GM12878 (cell line): Measurements from ENCODE around the gene RPS6KA2. TPM values are rescaled to one million over a fixed set of nuclear protein-coding genes. Genes with fewer than 3 reads are reported as not detected.

ENCODE experiments used
- ATAC-seq: fragments of 200-7000 bp; cut with Tn5 transposase; 3 replicates; pipeline ENCODE4 v1.9.1; 2020; ENCODE audit warnings: mild to moderate bottlenecking, moderate library complexity
- BruUV-seq: library from RNA; stranded (reverse); fragments of 400-500 nt; replicated peaks from 2 replicates; lab custom pipeline; 2021; lab: Mats Ljungman, UMichigan
- CTCF ChIA-PET: fragments of 300-600 bp; sonication (Branson Sonifier 250); formaldehyde crosslinking; extraction: SDS; loops from one replicate; lab custom pipeline; 2021; ENCODE audit warnings: inconsistent platforms; lab: Yijun Ruan, JAX
- POLR2A ChIA-PET: fragments of 350-600 bp; formaldehyde crosslinking; extraction: SDS; loops from one replicate; lab custom pipeline; 2021; ENCODE audit warnings: inconsistent platforms; lab: Charles Lee
- RAD21 ChIA-PET: fragments of 300-600 bp; sonication (Branson Sonifier 250); formaldehyde crosslinking; loops from one replicate; lab custom pipeline; 2023; ENCODE audit warnings: antibody characterized with exemption; ENCODE audit not compliant: unreplicated experiment; lab: Charles Lee
- SMC1A ChIA-PET: fragments of 300-600 bp; sonication (Branson Sonifier 250); formaldehyde crosslinking; loops from one replicate; lab custom pipeline; 2023; ENCODE audit not compliant: unreplicated experiment, uncharacterized antibody; lab: Charles Lee
- DNase-seq: peaks from one replicate; pipeline ENCODE4 v3.0.0-alpha.2; 2011; ENCODE audit warnings: low read depth, low spot score
- FAIRE-seq: peaks from 3 replicates; lab custom pipeline; 2011; peaks lifted over from hg19 to GRCh38; lab: Jason Lieb, UNC
- H2AFZ ChIP-seq: 2 replicates; pipeline ENCODE4 v1.6.0; 2011; ENCODE audit warnings: low read depth, low read length, control low read depth; ENCODE audit not compliant: control insufficient read depth
- H3K27ac ChIP-seq: 2 replicates; pipeline ENCODE4 v1.5.1; 2011; ENCODE audit warnings: control low read depth; ENCODE audit not compliant: control insufficient read depth, insufficient read depth
- H3K27me3 ChIP-seq, 2 experiments: replicated peaks in 1 of 2; 2 replicates each; pipeline versions ENCODE4 v1.6.0 to v1.6.1; 2011; ENCODE audit warnings: low read length in 1 of 2; ENCODE audit not compliant: control insufficient read depth in 2 of 2, insufficient read depth in 2 of 2
- H3K36me3 ChIP-seq, 2 experiments: 2 replicates each; pipeline ENCODE4 v1.5.1; 2011; ENCODE audit warnings: low read length in 1 of 2; ENCODE audit not compliant: control insufficient read depth in 2 of 2, insufficient read depth in 2 of 2
- H3K4me1 ChIP-seq: 2 replicates; pipeline ENCODE4 v1.6.1; 2011; ENCODE audit warnings: mild to moderate bottlenecking, low read length, moderate library complexity, mixed read lengths; ENCODE audit not compliant: control insufficient read depth, insufficient read depth
- H3K4me2 ChIP-seq: 2 replicates; pipeline ENCODE4 v1.6.0; 2011; ENCODE audit warnings: control low read depth; ENCODE audit not compliant: control insufficient read depth, insufficient read depth
- H3K4me3 ChIP-seq: fragments of 200-600 bp; sonication (generic); 2 replicates; pipeline ENCODE4 v1.5.1; 2016
- H3K79me2 ChIP-seq: 2 replicates; pipeline ENCODE4 v1.6.0; 2011; ENCODE audit warnings: low read length; ENCODE audit not compliant: control insufficient read depth, insufficient read depth
- H3K9ac ChIP-seq: 2 replicates; pipeline ENCODE4 v1.8.0; 2011; ENCODE audit warnings: low read length, control low read depth, mixed read lengths; ENCODE audit not compliant: control insufficient read depth, insufficient read depth
- H3K9me3 ChIP-seq: replicated peaks from 3 replicates; pipeline ENCODE4 v1.5.1; 2011; ENCODE audit warnings: mild to moderate bottlenecking, low read length; ENCODE audit not compliant: control insufficient read depth, insufficient read depth
- H4K20me1 ChIP-seq: 2 replicates; pipeline ENCODE4 v1.6.0; 2011; ENCODE audit not compliant: control insufficient read depth, insufficient read depth
- EZH2 ChIP-seq: IDR thresholded peaks from 2 replicates; pipeline ENCODE4 v1.6.1; 2012; ENCODE audit warnings: low read depth, mild to moderate bottlenecking, control low read depth, inconsistent platforms, low read length, borderline replicate concordance; ENCODE audit not compliant: control insufficient read depth
- KDM1A ChIP-seq: fragments of 200-600 bp; sonication (generic); IDR thresholded peaks from 2 replicates; pipeline ENCODE4 v1.6.1; 2016; ENCODE audit warnings: borderline replicate concordance
- SUZ12 ChIP-seq: fragments of 200-600 bp; sonication (generic); IDR thresholded peaks from one replicate; pipeline ENCODE4 v1.6.1; 2018; ENCODE audit warnings: antibody characterized with exemption, mild to moderate bottlenecking; ENCODE audit not compliant: unreplicated experiment
- WRNIP1 ChIP-seq: IDR thresholded peaks from 2 replicates; pipeline ENCODE4 v1.6.1; 2011; ENCODE audit warnings: low read depth, low read length, improper control_type of control experiment, borderline replicate concordance
- YBX1 ChIP-seq: fragments of 450-650 bp; IDR thresholded peaks from 2 replicates; pipeline ENCODE4 v1.6.1; 2016; ENCODE audit warnings: antibody characterized with exemption
- WGBS: methylation state at CpG from one replicate; pipeline ENCODE4 v1.1.6; 2016; ENCODE audit warnings: low lambda C conversion rate; ENCODE audit not compliant: insufficient replicate concordance, insufficient coverage; ENCODE audit errors: missing lambda C conversion rate; 5-methylcytosine and 5-hydroxymethylcytosine counted together
- in situ Hi-C: fragments of 300-500 bp; cut with MboI; formaldehyde crosslinking; loops from 9 replicates; pipeline ENCODE4 v1.14.3; 2018; ENCODE audit warnings: mixed read lengths
- intact Hi-C: fragments of 100-400 bp; cut with micrococcal nuclease; formaldehyde crosslinking; loops from one replicate; pipeline ENCODE4 v1.14.2; 2022; ENCODE audit not compliant: unreplicated experiment
- polyA plus RNA-seq, 11 experiments: library from polyadenylated mRNA; depleted of rRNA in 4 of 11; unstranded in 6 of 11; stranded (reverse) in 5 of 11; fragments of >200 nt; fragmentation: Nextera tagmentation in 4 of 11; fragmentation: Illumina TruSeq in 1 of 11; extraction: Ambion mirVana in 4 of 11; extraction: Trizol in 1 of 11; gene quantifications; 1 replicate in 1 of 11; 2 replicates in 10 of 11; pipeline versions ENCODE4 v1.2.1 to v1.2.3, GENCODE V29; 2011 to 2016; ENCODE audit warnings: inconsistent platforms in 2 of 11, missing spikeins in 2 of 11, low read depth in 1 of 11
- total RNA-seq, 4 experiments: library from RNA; depleted of rRNA in 3 of 4; stranded (reverse); fragments of >200 nt in 3 of 4; fragmentation: Illumina TruSeq in 1 of 4; extraction: Trizol in 1 of 4; gene quantifications; 2 replicates each; pipeline versions ENCODE4 v1.2.1 to v1.2.3, GENCODE V29; 2013 to 2021
- TF ChIP-seq, protein P1 (sequence below): fragments of 450-650 bp; formaldehyde crosslinking; IDR thresholded peaks from 2 replicates; pipeline ENCODE4 v1.4.0; 2020; ENCODE audit warnings: mild to moderate bottlenecking, moderate library complexity
- TF ChIP-seq, protein P2 (sequence below): IDR thresholded peaks from 2 replicates; pipeline ENCODE4 v1.6.1; 2012; ENCODE audit warnings: low read depth, low read length, improper control_type of control experiment
- TF ChIP-seq, protein P3 (sequence below): fragments of 450-650 bp; IDR thresholded peaks from 2 replicates; pipeline ENCODE4 v1.6.1; 2016; ENCODE audit warnings: mild to moderate bottlenecking

RPS6KA2 gene
- total and polyA plus RNA-seq, 10 of the 15 experiments (the other 5 are each of a cell fraction or from before 2014, with no cell fraction given), result 0.02 to 1.0 (median 0.22) TPM; not detected in 1

DNA sequence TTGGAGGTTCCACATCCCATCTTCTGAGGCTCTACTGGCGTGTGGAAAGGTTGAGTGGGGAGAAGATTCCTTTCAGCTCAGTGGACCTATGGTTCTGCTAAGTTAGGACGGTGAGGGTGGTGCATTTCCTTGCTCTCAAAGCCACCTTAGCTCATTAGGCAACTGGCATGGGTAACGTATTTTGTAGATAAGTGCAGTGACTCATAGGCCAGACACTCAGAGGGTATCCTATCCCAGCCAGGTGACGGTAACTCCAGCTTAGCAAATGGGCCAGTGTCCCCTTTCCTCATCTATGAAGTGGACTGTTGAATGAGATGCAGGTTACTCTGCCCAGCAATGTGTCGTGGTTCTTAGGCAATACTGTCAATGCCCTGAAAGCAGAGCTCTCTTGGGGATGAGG is 3.7 kb downstream of the RPS6KA2 start:
- no peak for FAIRE-seq
- intact Hi-C loops, result no loop called here

DNA sequence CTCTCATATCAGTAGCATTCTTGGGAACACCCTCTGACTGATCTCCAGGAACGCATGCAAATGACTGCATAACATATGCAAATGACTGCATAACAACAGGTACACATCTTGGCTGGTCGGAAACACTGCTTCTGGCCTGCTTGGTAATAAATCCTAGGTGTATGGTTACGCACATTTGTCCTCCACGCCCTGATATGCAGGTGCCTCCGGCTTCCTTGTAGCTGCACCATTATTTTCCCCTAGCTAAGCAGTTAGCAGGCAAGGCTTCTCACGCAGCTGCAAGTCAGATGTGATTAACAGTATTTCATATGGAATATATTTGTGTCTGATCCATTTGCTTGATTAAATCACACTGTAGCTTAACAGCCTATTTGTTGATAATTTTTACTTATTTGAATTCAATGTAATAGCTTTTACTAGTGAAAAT is 5.9 kb downstream of the RPS6KA2 start:
- POLR2A ChIA-PET, result no interaction called here
- in situ Hi-C loops (no loop called here), intact Hi-C loops (no loop called here)
- FAIRE-seq (no peak), DNase-seq (no peak), ATAC-seq (no peak)
- 57% methylated on average over 6 of the region's 6 CpGs for WGBS
- CTCF ChIA-PET, result no interaction called here
- Histone ChIP-seq H3K79me2 (no peaks in the 10 kb centered on the region; the same call in 1 of the 2 replicates), H2AFZ (no peak overlapping the region), H3K9me3 (no peaks in the 10 kb centered on the region), H3K4me3 (no peak overlapping the region), H3K27ac (no peak overlapping the region), H3K4me1 (no peaks in the 10 kb centered on the region), H4K20me1 (no peaks in the 10 kb centered on the region; the same call in 1 of the 2 replicates), H3K9ac (no peak overlapping the region), H3K4me2 (no peak overlapping the region), H3K36me3 (no peaks in the 10 kb centered on the region), H3K27me3 (peaks cover 0 to 2% of the 10 kb centered on the region in 2 experiments; a peak in 2 of 4 replicates)
- SMC1A ChIA-PET, result interaction anchor here (1.4 kb wide), 1 partner anchor 8 kb away, joined by 4 read pairs; no protein-coding TSS in a partner anchor
- RAD21 ChIA-PET, result no interaction called here
- no TSS peak for BruUV-seq
- TF ChIP-seq SUZ12 (no peak), WRNIP1 (no peak), EZH2 (no peak)
- TF ChIP-seq, protein P1, sequence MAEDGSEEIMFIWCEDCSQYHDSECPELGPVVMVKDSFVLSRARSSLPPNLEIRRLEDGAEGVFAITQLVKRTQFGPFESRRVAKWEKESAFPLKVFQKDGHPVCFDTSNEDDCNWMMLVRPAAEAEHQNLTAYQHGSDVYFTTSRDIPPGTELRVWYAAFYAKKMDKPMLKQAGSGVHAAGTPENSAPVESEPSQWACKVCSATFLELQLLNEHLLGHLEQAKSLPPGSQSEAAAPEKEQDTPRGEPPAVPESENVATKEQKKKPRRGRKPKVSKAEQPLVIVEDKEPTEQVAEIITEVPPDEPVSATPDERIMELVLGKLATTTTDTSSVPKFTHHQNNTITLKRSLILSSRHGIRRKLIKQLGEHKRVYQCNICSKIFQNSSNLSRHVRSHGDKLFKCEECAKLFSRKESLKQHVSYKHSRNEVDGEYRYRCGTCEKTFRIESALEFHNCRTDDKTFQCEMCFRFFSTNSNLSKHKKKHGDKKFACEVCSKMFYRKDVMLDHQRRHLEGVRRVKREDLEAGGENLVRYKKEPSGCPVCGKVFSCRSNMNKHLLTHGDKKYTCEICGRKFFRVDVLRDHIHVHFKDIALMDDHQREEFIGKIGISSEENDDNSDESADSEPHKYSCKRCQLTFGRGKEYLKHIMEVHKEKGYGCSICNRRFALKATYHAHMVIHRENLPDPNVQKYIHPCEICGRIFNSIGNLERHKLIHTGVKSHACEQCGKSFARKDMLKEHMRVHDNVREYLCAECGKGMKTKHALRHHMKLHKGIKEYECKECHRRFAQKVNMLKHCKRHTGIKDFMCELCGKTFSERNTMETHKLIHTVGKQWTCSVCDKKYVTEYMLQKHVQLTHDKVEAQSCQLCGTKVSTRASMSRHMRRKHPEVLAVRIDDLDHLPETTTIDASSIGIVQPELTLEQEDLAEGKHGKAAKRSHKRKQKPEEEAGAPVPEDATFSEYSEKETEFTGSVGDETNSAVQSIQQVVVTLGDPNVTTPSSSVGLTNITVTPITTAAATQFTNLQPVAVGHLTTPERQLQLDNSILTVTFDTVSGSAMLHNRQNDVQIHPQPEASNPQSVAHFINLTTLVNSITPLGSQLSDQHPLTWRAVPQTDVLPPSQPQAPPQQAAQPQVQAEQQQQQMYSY (CRISPR knock-in tag), result no peak
- TF ChIP-seq, protein P2, sequence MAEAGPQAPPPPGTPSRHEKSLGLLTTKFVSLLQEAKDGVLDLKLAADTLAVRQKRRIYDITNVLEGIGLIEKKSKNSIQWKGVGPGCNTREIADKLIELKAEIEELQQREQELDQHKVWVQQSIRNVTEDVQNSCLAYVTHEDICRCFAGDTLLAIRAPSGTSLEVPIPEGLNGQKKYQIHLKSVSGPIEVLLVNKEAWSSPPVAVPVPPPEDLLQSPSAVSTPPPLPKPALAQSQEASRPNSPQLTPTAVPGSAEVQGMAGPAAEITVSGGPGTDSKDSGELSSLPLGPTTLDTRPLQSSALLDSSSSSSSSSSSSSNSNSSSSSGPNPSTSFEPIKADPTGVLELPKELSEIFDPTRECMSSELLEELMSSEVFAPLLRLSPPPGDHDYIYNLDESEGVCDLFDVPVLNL, result no peak

More for the DNA sequence above, 3.7 kb downstream of the RPS6KA2 start:
- no peak for ATAC-seq
- H3K9me3 ChIP-seq, result no peaks in the 10 kb centered on the region
- TF ChIP-seq KDM1A (no peak), YBX1 (no peak)
- TF ChIP-seq, protein P3, sequence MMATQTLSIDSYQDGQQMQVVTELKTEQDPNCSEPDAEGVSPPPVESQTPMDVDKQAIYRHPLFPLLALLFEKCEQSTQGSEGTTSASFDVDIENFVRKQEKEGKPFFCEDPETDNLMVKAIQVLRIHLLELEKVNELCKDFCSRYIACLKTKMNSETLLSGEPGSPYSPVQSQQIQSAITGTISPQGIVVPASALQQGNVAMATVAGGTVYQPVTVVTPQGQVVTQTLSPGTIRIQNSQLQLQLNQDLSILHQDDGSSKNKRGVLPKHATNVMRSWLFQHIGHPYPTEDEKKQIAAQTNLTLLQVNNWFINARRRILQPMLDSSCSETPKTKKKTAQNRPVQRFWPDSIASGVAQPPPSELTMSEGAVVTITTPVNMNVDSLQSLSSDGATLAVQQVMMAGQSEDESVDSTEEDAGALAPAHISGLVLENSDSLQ, result no peak
- TF ChIP-seq, all 136 proteins: peak for 0
- ChIA-PET CTCF (no interaction called here), SMC1A (interaction anchor here (0.6 to 0.7 kb wide), 2 partner anchors 23 to 67 kb away, joined by 3 read pairs; no protein-coding TSS in a partner anchor), POLR2A (no interaction called here), RAD21 (no interaction called here)
- 18% methylated on average over 5 of the region's 5 CpGs for WGBS
- H2AFZ ChIP-seq, result no peak overlapping the region
- no peak overlapping the region for H3K27ac ChIP-seq
- no TSS peak for BruUV-seq
- H4K20me1 ChIP-seq, result no peaks in the 10 kb centered on the region
- H3K4me3 ChIP-seq, result no peak overlapping the region
- in situ Hi-C loops, result no loop called here
- peaks cover 0 to 6% of the 10 kb centered on the region in 2 experiments; a peak in 2 of 4 replicates for H3K27me3 ChIP-seq
- H3K4me1 ChIP-seq, result peaks cover 5% of the 10 kb centered on the region
- no peak overlapping the region for H3K4me2 ChIP-seq
- H3K36me3 ChIP-seq, result no peaks in the 10 kb centered on the region
- DNase-seq, result no peak
- no peak overlapping the region for H3K9ac ChIP-seq
- H3K79me2 ChIP-seq, result no peaks in the 10 kb centered on the region; the same call in 1 of the 2 replicates
